Neutrophil (primary cell): Measurements from ENCODE around the gene REEP6.

Experiments
- H3K27ac ChIP-seq: fragments of 200-600 bp; sonication (generic); 2 replicates; pipeline ENCODE4 v1.5.1; 2016; ENCODE audit warnings: mild to moderate bottlenecking, moderate library complexity
- H3K27me3 ChIP-seq: fragments of 200-600 bp; sonication (generic); 2 replicates; pipeline ENCODE4 v1.6.0; 2016; ENCODE audit warnings: mild to moderate bottlenecking
- H3K36me3 ChIP-seq: fragments of 200-600 bp; sonication (generic); 2 replicates; pipeline ENCODE4 v1.5.1; 2017
- H3K4me1 ChIP-seq, 2 experiments: fragments of 200-600 bp in 1 of 2; sonication (generic) in 1 of 2; 1 replicate in 1 of 2; 2 replicates in 1 of 2; pipeline versions ENCODE4 v1.5.1 to v1.6.1; 2013 to 2016; ENCODE audit warnings: low read depth in 1 of 2, low read length in 1 of 2, mild to moderate bottlenecking in 1 of 2, moderate library complexity in 1 of 2; ENCODE audit not compliant: control insufficient read depth in 1 of 2, insufficient read depth in 1 of 2
- H3K4me3 ChIP-seq, 2 experiments: fragments of 200-600 bp in 1 of 2; sonication (generic) in 1 of 2; 1 replicate in 1 of 2; 2 replicates in 1 of 2; pipeline ENCODE4 v1.5.1; 2013 to 2016; ENCODE audit warnings: low read depth in 1 of 2, low read length in 1 of 2, mild to moderate bottlenecking in 1 of 2, moderate library complexity in 1 of 2
- H3K9me3 ChIP-seq: fragments of 200-600 bp; sonication (generic); 2 replicates; pipeline ENCODE4 v1.5.1; 2016
- TF ChIP-seq, protein P1 (sequence below): fragments of 200-600 bp; sonication (generic); IDR thresholded peaks from 2 replicates; pipeline ENCODE4 v1.5.1; 2016; ENCODE audit warnings: antibody characterized with exemption

The REEP6 gene

DNA sequence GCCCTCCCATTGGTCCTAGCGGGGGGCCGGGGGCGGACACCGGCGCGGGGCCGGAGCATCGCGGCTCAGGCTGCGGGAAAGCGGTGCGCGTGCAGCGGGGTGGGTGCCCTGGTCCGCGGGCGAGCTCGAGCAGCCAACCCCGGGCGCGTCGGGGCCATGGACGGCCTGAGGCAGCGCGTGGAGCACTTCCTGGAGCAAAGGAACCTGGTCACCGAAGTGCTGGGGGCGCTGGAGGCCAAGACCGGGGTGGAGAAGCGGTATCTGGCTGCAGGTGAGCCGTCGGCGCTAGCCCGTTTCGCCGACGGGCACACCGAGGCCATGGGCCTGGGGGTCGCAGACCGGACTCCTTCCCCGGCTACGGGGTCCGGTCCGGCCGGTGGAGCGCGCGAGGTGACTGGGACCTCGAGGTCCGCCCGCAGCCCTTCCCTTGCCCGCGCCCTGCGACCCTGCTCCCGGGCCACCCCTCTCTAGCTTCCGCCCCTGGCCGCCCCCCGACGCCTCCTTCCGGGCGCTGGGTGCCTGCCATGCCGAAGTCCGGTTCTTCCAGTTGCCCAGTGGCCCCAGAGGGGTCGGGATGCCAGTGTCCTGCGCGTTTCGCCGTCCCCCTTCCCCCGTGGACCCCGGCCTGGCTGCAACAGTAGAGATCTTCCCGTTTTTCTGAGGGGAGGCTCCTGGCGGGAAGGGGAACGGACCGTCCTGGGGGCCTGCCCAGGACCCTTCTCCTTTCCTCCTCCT is at the start of gene REEP6:
REEP6 (plus strand) TSS at position 68 of the 735 bp plus-strand sequence; CDS start at position 157, 89 bp downstream.
- Histone ChIP-seq H3K27ac (peak within 1 kb of the TSS; percentile 27), H3K9me3 (peaks cover 8% of the 10 kb centered on the region), H3K4me3 (peak within 1 kb of the TSS; percentile 61 to 68), H3K27me3 (peaks cover 72% of the 10 kb centered on the region), H3K36me3 (no peaks in the 10 kb centered on the region), H3K4me1 (peaks cover 13 to 21% of the 10 kb centered on the region in 2 experiments)
- TF ChIP-seq, protein P1, sequence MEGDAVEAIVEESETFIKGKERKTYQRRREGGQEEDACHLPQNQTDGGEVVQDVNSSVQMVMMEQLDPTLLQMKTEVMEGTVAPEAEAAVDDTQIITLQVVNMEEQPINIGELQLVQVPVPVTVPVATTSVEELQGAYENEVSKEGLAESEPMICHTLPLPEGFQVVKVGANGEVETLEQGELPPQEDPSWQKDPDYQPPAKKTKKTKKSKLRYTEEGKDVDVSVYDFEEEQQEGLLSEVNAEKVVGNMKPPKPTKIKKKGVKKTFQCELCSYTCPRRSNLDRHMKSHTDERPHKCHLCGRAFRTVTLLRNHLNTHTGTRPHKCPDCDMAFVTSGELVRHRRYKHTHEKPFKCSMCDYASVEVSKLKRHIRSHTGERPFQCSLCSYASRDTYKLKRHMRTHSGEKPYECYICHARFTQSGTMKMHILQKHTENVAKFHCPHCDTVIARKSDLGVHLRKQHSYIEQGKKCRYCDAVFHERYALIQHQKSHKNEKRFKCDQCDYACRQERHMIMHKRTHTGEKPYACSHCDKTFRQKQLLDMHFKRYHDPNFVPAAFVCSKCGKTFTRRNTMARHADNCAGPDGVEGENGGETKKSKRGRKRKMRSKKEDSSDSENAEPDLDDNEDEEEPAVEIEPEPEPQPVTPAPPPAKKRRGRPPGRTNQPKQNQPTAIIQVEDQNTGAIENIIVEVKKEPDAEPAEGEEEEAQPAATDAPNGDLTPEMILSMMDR = no peak

DNA sequence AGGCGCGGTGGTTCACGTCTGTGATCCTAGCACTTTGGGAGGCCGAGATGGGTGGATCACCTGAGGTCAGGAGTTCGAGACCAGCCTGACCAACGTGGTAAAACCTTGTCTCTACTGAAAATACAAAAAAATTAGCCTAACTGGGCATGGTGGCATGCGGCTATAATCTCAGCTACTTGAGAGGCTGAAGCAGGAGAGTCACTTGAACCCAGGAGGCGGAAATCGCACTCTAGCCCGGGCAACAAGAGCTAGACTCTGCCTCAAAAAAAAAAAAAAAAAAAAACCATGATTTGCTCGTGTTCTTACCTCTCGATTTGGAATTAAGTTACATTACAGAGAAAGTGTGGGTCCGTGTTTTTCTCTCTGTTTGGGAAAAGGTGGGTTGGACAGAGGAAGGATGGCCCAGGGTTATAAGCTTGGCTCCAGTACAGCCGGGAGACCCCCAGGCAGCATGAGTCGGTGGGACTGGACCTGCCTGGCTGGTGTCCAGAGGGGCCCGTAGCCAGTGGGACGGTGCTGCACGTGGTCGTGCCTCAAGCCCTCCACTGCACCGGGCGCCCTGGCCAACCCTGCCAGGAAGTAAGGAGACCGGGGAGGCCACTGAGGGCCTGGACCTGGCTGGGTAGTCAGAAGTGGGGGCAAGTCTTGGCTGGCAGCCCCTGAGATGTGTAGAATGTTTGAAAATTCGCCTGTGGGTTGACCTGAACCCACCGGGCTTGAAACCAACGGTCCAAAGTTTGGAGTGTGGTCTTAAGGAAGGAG is 49.1 kb upstream of the REEP6 start:
- Histone ChIP-seq H3K27ac (no peak overlapping the region), H3K36me3 (peaks cover 29% of the 10 kb centered on the region), H3K4me3 (no peak overlapping the region), H3K27me3 (peaks cover 31% of the 10 kb centered on the region), H3K9me3 (no peaks in the 10 kb centered on the region), H3K4me1 (peaks cover 22 to 44% of the 10 kb centered on the region in 2 experiments)
- TF ChIP-seq, protein P1 = no peak

- H3K9me3 ChIP-seq = no peaks in the 10 kb centered on the region
- peaks cover 21% of the 10 kb centered on the region for H3K36me3 ChIP-seq
- H3K27ac ChIP-seq = peak overlapping the region; percentile 10
- H3K4me1 ChIP-seq = peaks cover 9 to 23% of the 10 kb centered on the region in 2 experiments
- peaks cover 66% of the 10 kb centered on the region for H3K27me3 ChIP-seq
- peak overlapping the region; percentile 63 to 71 for H3K4me3 ChIP-seq
- TF ChIP-seq, protein P1 = peak; percentile 96
Observed at GRCh38 chr19:1445185-1445931, 45.6 kb upstream of the REEP6 start.

- TF ChIP-seq, protein P1 = no peak
- Histone ChIP-seq H3K4me1 (peaks cover 9 to 23% of the 10 kb centered on the region in 2 experiments), H3K4me3 (no peak overlapping the region), H3K36me3 (peaks cover 13% of the 10 kb centered on the region), H3K27me3 (peaks cover 74% of the 10 kb centered on the region), H3K27ac (no peak overlapping the region), H3K9me3 (no peaks in the 10 kb centered on the region)
Observed at GRCh38 chr19:1445932-1446712, 44.9 kb upstream of the REEP6 start.
